BJ (cell line): ENCODE measurements around the gene MARCHF2. TPM values are rescaled to one million over a fixed set of nuclear protein-coding genes. Genes with fewer than 3 reads are reported as not detected.
"Not testable (repeated sequence)": the region's sequence is repeated elsewhere in the genome, so short reads cannot be mapped to it uniquely, and the experiment has no call there.

Experiments used
- CTCF ChIA-PET: fragments of 350-600 bp; formaldehyde crosslinking; extraction: SDS; loops from one replicate; lab custom pipeline; 2021; ENCODE audit warnings: antibody characterized with exemption, inconsistent platforms; lab: Yijun Ruan, JAX
- POLR2A ChIA-PET: fragments of 300-600 bp; sonication (Branson Sonifier 250); formaldehyde crosslinking; extraction: SDS; loops from one replicate; lab custom pipeline; 2021; ENCODE audit warnings: antibody characterized with exemption; lab: Charles Lee
- DNase-seq: peaks from one replicate; pipeline ENCODE4 v3.0.0-alpha.2; 2011; ENCODE audit warnings: low read depth
- H3K27me3 ChIP-seq: 2 replicates; pipeline ENCODE4 v1.6.0; 2011; ENCODE audit warnings: low read length; ENCODE audit not compliant: control insufficient read depth, insufficient read depth
- H3K36me3 ChIP-seq: 2 replicates; pipeline ENCODE4 v1.5.1; 2011; ENCODE audit warnings: low read length; ENCODE audit not compliant: control insufficient read depth, insufficient read depth
- H3K4me3 ChIP-seq: 2 replicates; pipeline ENCODE4 v1.5.1; 2011; ENCODE audit warnings: low read depth, mild to moderate bottlenecking, control low read depth, low read length
- CTCF ChIP-seq: IDR thresholded peaks from 2 replicates; pipeline ENCODE4 v1.5.1; 2011; ENCODE audit warnings: low read depth, mild to moderate bottlenecking, control low read depth, inconsistent platforms, low read length, moderate library complexity; ENCODE audit not compliant: insufficient read depth
- polyA plus RNA-seq: library from polyadenylated mRNA; depleted of rRNA; stranded (reverse); fragments of >200 nt; gene quantifications from 2 replicates; pipeline ENCODE4 v1.2.3, GENCODE V29; 2011

The MARCHF2 gene
- polyA plus RNA-seq, 1 experiment = 39.3 TPM

DNA sequence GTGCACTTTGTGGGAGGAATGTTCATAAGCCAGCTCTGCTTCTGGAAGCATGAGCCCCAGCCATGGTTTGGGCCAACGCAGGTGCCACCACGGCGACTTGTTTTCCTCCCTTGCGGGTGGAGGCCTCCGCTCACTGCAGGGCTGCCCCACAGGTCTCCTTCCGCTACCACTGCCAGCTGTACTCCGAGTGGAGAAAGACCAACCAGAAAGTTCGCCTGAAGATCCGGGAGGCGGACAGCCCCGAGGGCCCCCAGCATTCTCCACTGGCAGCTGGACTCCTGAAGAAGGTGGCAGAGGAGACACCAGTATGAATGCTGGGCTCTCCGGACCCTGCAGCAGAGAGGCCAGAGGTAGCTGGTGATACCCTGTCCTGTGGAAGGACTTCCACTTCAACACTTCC, 25.1 kb downstream of the MARCHF2 start:
- TF ChIP-seq CTCF = no peak
- no peak for DNase-seq
- Histone ChIP-seq H3K27me3 (no peaks in the 10 kb centered on the region), H3K4me3 (no peak overlapping the region), H3K36me3 (peaks cover 1% of the 10 kb centered on the region; the same call in 1 of the 2 replicates)
- CTCF ChIA-PET = interaction anchor here (0.7 to 1.6 kb wide), 3 partner anchors 18 to 77 kb away, joined by 3 read pairs; no protein-coding TSS in a partner anchor
- POLR2A ChIA-PET = no interaction called here

DNA sequence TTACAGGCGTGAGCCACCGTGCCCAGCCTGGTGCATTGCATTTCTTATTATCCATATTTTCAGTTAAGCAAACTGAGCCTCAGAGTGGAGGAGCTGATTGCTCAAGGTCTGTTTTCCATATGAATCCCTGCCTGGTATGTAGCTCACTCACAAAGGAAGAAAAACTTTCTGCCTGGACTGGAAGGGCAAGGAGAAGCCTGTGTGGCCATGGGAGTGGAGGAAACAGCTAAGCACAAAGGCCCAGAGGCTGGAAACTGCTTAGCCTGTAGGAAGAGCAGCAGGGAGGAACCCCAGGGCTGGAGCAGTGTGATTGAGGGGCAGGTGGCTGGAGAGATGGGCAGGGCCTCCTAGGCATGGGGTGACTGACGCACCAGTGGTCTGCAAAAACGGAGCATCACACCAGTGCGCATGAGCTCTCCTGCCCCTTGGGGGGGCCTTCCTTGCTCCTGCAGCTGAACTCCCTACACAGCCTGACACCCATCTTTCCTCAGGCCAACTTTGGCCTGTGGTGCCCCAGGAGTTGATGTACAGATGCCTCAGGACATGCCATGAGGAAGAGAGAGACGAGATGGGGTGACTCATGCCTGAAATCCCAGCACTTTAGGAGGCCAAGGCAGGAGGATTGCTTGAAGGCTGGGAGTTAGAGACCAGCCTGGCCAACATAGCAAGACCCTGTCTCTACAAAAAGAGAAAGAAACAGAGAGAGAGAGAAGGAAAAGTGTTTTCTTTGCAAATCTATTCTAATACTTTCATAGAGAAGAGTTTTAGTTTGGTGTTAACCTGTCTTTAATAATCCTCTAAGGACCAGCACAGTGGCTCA, 28.8 kb downstream of the MARCHF2 start:
- H3K36me3 ChIP-seq = peaks cover 3% of the 10 kb centered on the region; the same call in 1 of the 2 replicates
- no peak overlapping the region for H3K4me3 ChIP-seq
- no peaks in the 10 kb centered on the region for H3K27me3 ChIP-seq
- POLR2A ChIA-PET = no interaction called here
- TF ChIP-seq CTCF = no peak
- CTCF ChIA-PET = interaction anchor here (0.7 to 1.2 kb wide), 3 partner anchors 15 to 29 kb away, joined by 3 read pairs; partner anchors contain the start of gene MARCHF2
- DNase-seq = no peak

- POLR2A ChIA-PET = interaction anchor here (0.6 to 1.0 kb wide), 5 partner anchors 8 to 93 kb away, joined by 3 to 5 read pairs (median 3); partner anchors contain the start of gene ZNF414
- peak overlapping the region; percentile 43 for H3K4me3 ChIP-seq
- CTCF ChIA-PET = interaction anchor here (1.0 kb wide), 1 partner anchor 135 kb away, joined by 3 read pairs; no protein-coding TSS in a partner anchor
These were observed 31.1 kb downstream of the MARCHF2 start for GRCh38 chr19:8444140-8444676.

GRCh38 chr19:8444677-8445487, 31.8 kb downstream of the MARCHF2 start, which contains the start of gene HNRNPM:
Gene HNRNPM, plus strand, starts transcription at chr19:8444975. Its CDS starts 24 bp downstream, at chr19:8444999.
- TF ChIP-seq CTCF = no peak
- ChIA-PET CTCF (interaction anchor here (1.0 to 1.9 kb wide), 2 partner anchors 32 to 134 kb away, joined by 3 to 5 read pairs; partner anchors contain the start of gene MARCHF2), POLR2A (interaction anchor here (0.6 to 1.0 kb wide), 5 partner anchors 69 to 111 kb away, joined by 3 to 5 read pairs (median 3); partner anchors contain the start of gene ZNF414)
- DNase-seq = peak; percentile 84
- Histone ChIP-seq H3K4me3 (peak within 1 kb of the TSS; percentile 99), H3K36me3 (peaks cover 5% of the 10 kb centered on the region; the same call in 1 of the 2 replicates), H3K27me3 (no peaks in the 10 kb centered on the region)

More at GRCh38 chr19:8444140-8444676, 31.1 kb downstream of the MARCHF2 start:
- DNase-seq, H3K27me3 ChIP-seq, H3K36me3 ChIP-seq: not testable (repeated sequence)

DNA sequence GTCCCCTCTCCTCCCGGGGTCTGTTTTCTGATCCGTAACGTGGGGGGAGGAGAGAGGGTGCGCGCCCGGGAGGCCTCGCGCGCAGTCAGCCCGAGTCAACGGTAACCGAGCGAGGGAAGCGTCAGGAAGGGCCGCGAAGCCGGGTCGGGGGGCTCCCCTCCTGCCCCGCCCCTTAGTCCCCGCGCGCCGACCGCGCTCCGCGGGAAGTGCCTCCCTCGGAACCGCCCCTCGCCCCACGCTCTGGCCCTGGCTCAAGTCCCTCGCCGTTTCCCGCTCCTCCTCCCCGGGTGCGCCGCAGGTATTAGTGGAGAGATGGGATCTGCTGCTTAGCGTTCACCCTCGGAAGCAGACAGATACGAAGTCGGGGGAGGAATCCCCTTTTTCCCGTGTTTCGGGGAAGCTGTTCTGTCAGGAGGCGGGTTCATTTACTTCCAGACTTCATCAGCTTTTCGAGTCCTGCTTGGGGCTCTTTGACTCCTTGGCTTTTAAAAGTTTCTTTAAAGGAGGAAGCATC, 32.4 kb downstream of the MARCHF2 start:
- no peak for TF ChIP-seq CTCF
- POLR2A ChIA-PET = no interaction called here

More for the DNA sequence above, 32.4 kb downstream of the MARCHF2 start:
- CTCF ChIA-PET = interaction anchor here (1.7 to 1.9 kb wide), 2 partner anchors 32 to 91 kb away, joined by 5 to 6 read pairs; partner anchors contain the start of gene MARCHF2
- Histone ChIP-seq H3K27me3 (no peaks in the 10 kb centered on the region), H3K4me3 (peak overlapping the region; percentile 99), H3K36me3 (peaks cover 5% of the 10 kb centered on the region; the same call in 1 of the 2 replicates)
- DNase-seq = no peak
